Endothelial cell of umbilical vein (primary cell): Measurements from ENCODE around the gene IL31RA. TPM values are rescaled to one million over a fixed set of nuclear protein-coding genes. Genes with fewer than 3 reads are reported as not detected.

ENCODE experiments used
- BruUV-seq: library from RNA; stranded (reverse); fragments of 400-500 nt; replicated peaks from 2 replicates; lab custom pipeline; 2021; lab: Mats Ljungman, UMichigan
- CTCF ChIA-PET: fragments of 300-600, 350-600 bp; sonication (Branson Sonifier 250); formaldehyde crosslinking; loops from one replicate; lab custom pipeline; 2021; ENCODE audit warnings: antibody characterized with exemption, inconsistent platforms; lab: Charles Lee
- POLR2A ChIA-PET: fragments of 300-600, 350-600 bp; sonication (Branson Sonifier 250); formaldehyde crosslinking; loops from one replicate; lab custom pipeline; 2021; ENCODE audit warnings: antibody characterized with exemption, inconsistent platforms; lab: Charles Lee
- DNase-seq: peaks from one replicate; pipeline ENCODE4 v3.0.0-alpha.2; 2011; ENCODE audit warnings: low read depth, low spot score
- FAIRE-seq: peaks from 2 replicates; lab custom pipeline; 2011; peaks lifted over from hg19 to GRCh38; lab: Jason Lieb, UNC
- H2AFZ ChIP-seq: 2 replicates; pipeline ENCODE4 v1.6.0; 2012; ENCODE audit warnings: low read depth, low read length, control low read depth, inconsistent platforms
- H3K27ac ChIP-seq: 2 replicates; pipeline ENCODE4 v1.5.1; 2011; ENCODE audit warnings: low read depth, mild to moderate bottlenecking, control low read depth, low read length, moderate library complexity; ENCODE audit not compliant: insufficient read depth
- H3K27me3 ChIP-seq, 2 experiments: 2 replicates each; pipeline versions ENCODE4 v1.6.0 to v1.6.1; 2011; ENCODE audit warnings: low read length in 2 of 2, mixed read lengths in 1 of 2; ENCODE audit not compliant: control insufficient read depth in 2 of 2, insufficient read depth in 2 of 2
- H3K36me3 ChIP-seq, 2 experiments: 2 replicates in 1 of 2; 3 replicates in 1 of 2; pipeline ENCODE4 v1.5.1; 2011; ENCODE audit warnings: low read length in 2 of 2, mild to moderate bottlenecking in 1 of 2, moderate library complexity in 1 of 2; ENCODE audit not compliant: control insufficient read depth in 2 of 2, insufficient read depth in 2 of 2; ENCODE audit errors: extremely low read depth in 1 of 2
- H3K4me1 ChIP-seq: 3 replicates; pipeline ENCODE4 v1.5.1; 2011; ENCODE audit warnings: mild to moderate bottlenecking, low read length; ENCODE audit not compliant: control insufficient read depth, insufficient read depth; ENCODE audit errors: extremely low read depth
- H3K4me2 ChIP-seq: 2 replicates; pipeline ENCODE4 v1.6.1; 2011; ENCODE audit warnings: low read length, control low read depth, mixed read lengths; ENCODE audit not compliant: insufficient read depth
- H3K4me3 ChIP-seq, 3 experiments: fragments of 200-600 bp in 1 of 3; sonication (generic), shearing (Covaris generic) in 1 of 3; replicated peaks in 1 of 3; 2 replicates each; pipeline ENCODE4 v1.5.1; 2011 to 2016; ENCODE audit warnings: control low read depth in 3 of 3, low read length in 3 of 3, mild to moderate bottlenecking in 2 of 3, inconsistent platforms in 1 of 3, low read depth in 1 of 3, moderate library complexity in 1 of 3; ENCODE audit not compliant: insufficient read depth in 1 of 3
- H3K79me2 ChIP-seq: 2 replicates; pipeline ENCODE4 v1.6.0; 2012; ENCODE audit warnings: low read length, inconsistent platforms; ENCODE audit not compliant: control insufficient read depth, insufficient read depth
- H3K9ac ChIP-seq: replicated peaks from 2 replicates; pipeline ENCODE3; 2011; ENCODE audit warnings: low read length, control low read depth; ENCODE audit not compliant: insufficient read depth; ENCODE audit errors: extremely low read depth
- H3K9me1 ChIP-seq: replicated peaks from 3 replicates; pipeline ENCODE4 v1.6.0; 2011; ENCODE audit warnings: mild to moderate bottlenecking, low read length; ENCODE audit not compliant: control insufficient read depth, insufficient read depth; ENCODE audit errors: extremely low read depth
- H3K9me3 ChIP-seq: replicated peaks from 2 replicates; pipeline ENCODE4 v1.5.1; 2012; ENCODE audit warnings: low read length, inconsistent platforms; ENCODE audit not compliant: control insufficient read depth, insufficient read depth
- H4K20me1 ChIP-seq: replicated peaks from 2 replicates; pipeline ENCODE3; 2011; ENCODE audit warnings: mild to moderate bottlenecking, low read length; ENCODE audit not compliant: control insufficient read depth, insufficient read depth; ENCODE audit errors: extremely low read depth
- CTCF ChIP-seq, 2 donors: IDR thresholded peaks; 1 replicate in 1 of 2; 2 replicates in 1 of 2; pipeline ENCODE4 v1.5.1; 2011; ENCODE audit warnings: low read length in 2 of 2, mild to moderate bottlenecking in 2 of 2, moderate library complexity in 2 of 2, control low read depth in 1 of 2, inconsistent platforms in 1 of 2, low read depth in 1 of 2; ENCODE audit not compliant: insufficient read depth in 1 of 2; ENCODE audit errors: extremely low read depth in 1 of 2
- EZH2 ChIP-seq: IDR thresholded peaks from 2 replicates; pipeline ENCODE4 v1.6.1; 2012; ENCODE audit warnings: borderline replicate concordance, low read depth, mild to moderate bottlenecking, moderate library complexity, low read length, inconsistent platforms; ENCODE audit not compliant: severe bottlenecking
- FOS ChIP-seq: IDR thresholded peaks from 2 replicates; pipeline ENCODE4 v1.6.1; 2011; ENCODE audit warnings: mild to moderate bottlenecking, low read length, moderate library complexity, borderline replicate concordance; ENCODE audit not compliant: insufficient read depth
- GATA2 ChIP-seq: IDR thresholded peaks from 2 replicates; pipeline ENCODE4 v1.7.0; 2011; ENCODE audit warnings: low read depth, mild to moderate bottlenecking, moderate library complexity, mixed read lengths, low read length; ENCODE audit not compliant: insufficient read length, insufficient read depth
- JUN ChIP-seq: IDR thresholded peaks from 2 replicates; pipeline ENCODE4 v1.6.1; 2011; ENCODE audit warnings: borderline replicate concordance, low read depth; ENCODE audit not compliant: insufficient read length, insufficient read depth
- MAX ChIP-seq: IDR thresholded peaks from 2 replicates; pipeline ENCODE4 v1.6.1; 2011; ENCODE audit not compliant: insufficient read depth, insufficient read length
- MYC ChIP-seq: IDR thresholded peaks from one replicate; pipeline ENCODE4 v1.6.1; 2011; ENCODE audit warnings: mild to moderate bottlenecking, low read depth, low read length
- POLR2A ChIP-seq: IDR thresholded peaks from 2 replicates; pipeline ENCODE4 v1.6.1; 2012; ENCODE audit warnings: low read depth, mild to moderate bottlenecking, control low read depth, low read length
- POLR2AphosphoS5 ChIP-seq: IDR thresholded peaks from 2 replicates; pipeline ENCODE4 v1.6.1; 2012; ENCODE audit warnings: low read depth, mild to moderate bottlenecking, control low read depth, low read length, moderate library complexity; ENCODE audit not compliant: insufficient read depth
- dilution Hi-C: fragments of 300-500 bp; cut with MboI; formaldehyde crosslinking; loops from one replicate; pipeline ENCODE4 v1.15.0; 2019; ENCODE audit warnings: low sequenced_read_pairs; ENCODE audit not compliant: extremely low pct_ligation_motif_present
- intact Hi-C: fragments of 100-400 bp; cut with micrococcal nuclease; formaldehyde crosslinking; loops from one replicate; pipeline ENCODE4 v1.10.0; 2022
- polyA plus RNA-seq, 4 experiments: library from polyadenylated mRNA; depleted of rRNA in 3 of 4; stranded (reverse) in 3 of 4; unstranded in 1 of 4; fragments of >200 nt; gene quantifications; 2 replicates each; pipeline versions ENCODE4 v1.2.1 to v1.2.3, GENCODE V29; 2011 to 2012; ENCODE audit warnings: missing spikeins in 1 of 4
- total RNA-seq: library from RNA; stranded (reverse); gene quantifications from 2 replicates; pipeline ENCODE4 v1.2.3, GENCODE V29; 2021

Gene IL31RA
- total and polyA plus RNA-seq, 2 donors (not counting 3 experiments of a cell fraction or from before 2014, with no cell fraction given) = 0.14 to 0.75 TPM

GRCh38 chr5:55847837-55848236 is 3.3 kb upstream of the IL31RA start:
- Histone ChIP-seq H2AFZ (no peak overlapping the region), H3K4me1 (peaks cover 12% of the 10 kb centered on the region), H3K79me2 (no peaks in the 10 kb centered on the region), H3K36me3 (no peaks in the 10 kb centered on the region), H3K9me1 (no peaks in the 10 kb centered on the region), H3K9ac (no peak overlapping the region), H4K20me1 (no peaks in the 10 kb centered on the region), H3K9me3 (no peaks in the 10 kb centered on the region), H3K4me3 (no peak overlapping the region), H3K27ac (no peak overlapping the region), H3K27me3 (no peaks in the 10 kb centered on the region), H3K4me2 (no peak overlapping the region)
- intact Hi-C loops (no loop called here), dilution Hi-C loops (no loop called here)
- FAIRE-seq (no peak), DNase-seq (no peak)
- BruUV-seq = no TSS peak
- TF ChIP-seq JUN (no peak), MAX (no peak), FOS (no peak), GATA2 (no peak), CTCF (IDR thresholded peaks at IDR 0.05; ENCODE audit: extremely low read depth in 1 of 2, insufficient read depth in 1 of 2, low read depth in 1 of 2, low read length in 2 of 2) (no peak), MYC (no peak), POLR2AphosphoS5 (no peak), POLR2A (no peak), EZH2 (no peak)
- ChIA-PET CTCF (no interaction called here), POLR2A (no interaction called here)
